ENCODE measurements around the gene NFIC.
A peak's percentile ranks its signal among the peaks of the same experiment; 100 is the strongest.
"Not testable (repeated sequence)": the region's sequence is repeated elsewhere in the genome, so short reads cannot be mapped to it uniquely, and the experiment has no call there.

The NFIC gene

GRCh38 chr19:3506384-3507340, 140.3 kb downstream of the NFIC start:
- peak overlapping the region; percentile 98 for H3K4me3 ChIP-seq (ENCODE audit: severe bottlenecking)
- TF ChIP-seq CTCF (IDR thresholded peaks at IDR 0.05; ENCODE audit: poor library complexity, severe bottlenecking): no peak
- no peaks in the 10 kb centered on the region for H3K9me3 ChIP-seq (ENCODE audit: severe bottlenecking)
- peaks cover 33% of the 10 kb centered on the region for H3K36me3 ChIP-seq (ENCODE audit: low read depth)
- H3K27ac ChIP-seq (ENCODE audit: poor library complexity, severe bottlenecking): peak overlapping the region; percentile 74
- peaks cover 19% of the 10 kb centered on the region for H3K4me1 ChIP-seq (ENCODE audit: insufficient read depth, poor library complexity, severe bottlenecking)
- peak; percentile 47 for DNase-seq (ENCODE audit: low spot score)
- ATAC-seq (ENCODE audit: low read depth): 0 out of 3 replicates have a peak, but pooled peaks have one; percentile 11
- H3K27me3 ChIP-seq (ENCODE audit: insufficient read depth, poor library complexity, severe bottlenecking): no peaks in the 10 kb centered on the region

- no peak for ATAC-seq (ENCODE audit: low read depth)
- peak overlapping the region; percentile 98 for H3K4me3 ChIP-seq (ENCODE audit: severe bottlenecking)
- H3K9me3 ChIP-seq (ENCODE audit: severe bottlenecking): no peaks in the 10 kb centered on the region
- no peak for TF ChIP-seq CTCF (IDR thresholded peaks at IDR 0.05; ENCODE audit: poor library complexity, severe bottlenecking)
- H3K36me3 ChIP-seq (ENCODE audit: low read depth): peaks cover 33% of the 10 kb centered on the region
- no peak for DNase-seq (ENCODE audit: low spot score)
- H3K27me3 ChIP-seq (ENCODE audit: insufficient read depth, poor library complexity, severe bottlenecking): no peaks in the 10 kb centered on the region
- H3K27ac ChIP-seq (ENCODE audit: poor library complexity, severe bottlenecking): peak overlapping the region; percentile 74
- H3K4me1 ChIP-seq (ENCODE audit: insufficient read depth, poor library complexity, severe bottlenecking): peaks cover 19% of the 10 kb centered on the region
Observed at GRCh38 chr19:3507371-3508120, 141.2 kb downstream of the NFIC start.

GRCh38 chr19:3508121-3508661, 141.8 kb downstream of the NFIC start:
- peaks cover 33% of the 10 kb centered on the region for H3K36me3 ChIP-seq (ENCODE audit: low read depth)
- peak overlapping the region; percentile 56 for H3K27ac ChIP-seq (ENCODE audit: poor library complexity, severe bottlenecking)
- H3K27me3 ChIP-seq (ENCODE audit: insufficient read depth, poor library complexity, severe bottlenecking); ATAC-seq (ENCODE audit: low read depth); H3K9me3 ChIP-seq (ENCODE audit: severe bottlenecking); DNase-seq (ENCODE audit: low spot score); H3K4me3 ChIP-seq (ENCODE audit: severe bottlenecking): not testable (repeated sequence)
- H3K4me1 ChIP-seq (ENCODE audit: insufficient read depth, poor library complexity, severe bottlenecking): peaks cover 19% of the 10 kb centered on the region

- peak overlapping the region; percentile 56 for H3K27ac ChIP-seq (ENCODE audit: poor library complexity, severe bottlenecking)
- H3K4me1 ChIP-seq (ENCODE audit: insufficient read depth, poor library complexity, severe bottlenecking): peaks cover 19% of the 10 kb centered on the region
Observed at GRCh38 chr19:3508771-3509535, 142.6 kb downstream of the NFIC start.

More at GRCh38 chr19:3508771-3509535, 142.6 kb downstream of the NFIC start:
- no peak for ATAC-seq (ENCODE audit: low read depth)
- no peak for TF ChIP-seq CTCF (IDR thresholded peaks at IDR 0.05; ENCODE audit: poor library complexity, severe bottlenecking)
- Histone ChIP-seq H3K27me3 (ENCODE audit: insufficient read depth, poor library complexity, severe bottlenecking) (no peaks in the 10 kb centered on the region), H3K9me3 (ENCODE audit: severe bottlenecking) (no peaks in the 10 kb centered on the region), H3K4me3 (ENCODE audit: severe bottlenecking) (no peak overlapping the region), H3K36me3 (ENCODE audit: low read depth) (peaks cover 33% of the 10 kb centered on the region)
- no peak for DNase-seq (ENCODE audit: low spot score)
